ENCODE measurements around the gene TERB1.

The TERB1 gene

DNA sequence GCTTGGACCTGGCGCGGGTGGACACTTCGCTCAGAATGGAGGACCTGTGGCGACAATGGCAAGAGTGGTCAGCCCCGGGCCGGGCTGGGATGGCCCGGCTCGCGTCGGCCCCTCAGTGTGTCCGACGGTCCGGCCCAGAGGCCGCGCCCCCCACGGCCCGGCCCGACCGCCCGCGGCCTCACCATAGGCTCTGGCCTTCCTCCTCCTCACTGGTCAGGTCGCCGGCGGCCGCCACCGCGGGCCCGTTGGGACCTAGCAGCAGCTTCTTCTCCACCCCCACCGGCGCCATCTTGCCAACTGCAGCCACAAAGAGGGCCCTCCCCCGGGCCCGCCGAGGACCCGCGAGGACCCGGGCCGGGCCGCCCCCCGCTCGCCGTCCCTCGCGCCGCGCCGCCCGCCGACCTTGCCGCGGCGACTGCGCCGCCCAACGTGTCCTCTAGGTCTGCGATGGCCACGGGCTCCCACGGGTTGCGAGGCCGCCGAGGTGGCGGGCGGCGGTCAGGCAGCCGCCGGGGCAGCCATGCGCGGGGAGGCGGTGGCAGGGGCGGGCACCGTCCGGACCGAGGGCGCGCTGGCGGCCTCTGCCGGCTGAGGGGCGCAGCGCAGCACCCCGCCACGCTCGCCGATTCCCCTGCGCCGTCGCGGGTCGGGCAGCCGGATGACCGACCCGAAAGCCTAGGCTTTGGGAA is 49.9 kb downstream of the TERB1 start, which contains the start of gene DYNC1LI2 (continued):
- TF ChIP-seq ZNF677 (tag by site-specific recombination; IDR thresholded peaks at IDR 0.05) (peak; percentile 66; the same call in 1 of the 2 replicates), ZNF335 (tag by site-specific recombination; conservative IDR thresholded peaks at IDR 0.05) (peak; percentile 66; the same call in 1 of the 2 replicates)
- TF ChIP-seq, protein P1, sequence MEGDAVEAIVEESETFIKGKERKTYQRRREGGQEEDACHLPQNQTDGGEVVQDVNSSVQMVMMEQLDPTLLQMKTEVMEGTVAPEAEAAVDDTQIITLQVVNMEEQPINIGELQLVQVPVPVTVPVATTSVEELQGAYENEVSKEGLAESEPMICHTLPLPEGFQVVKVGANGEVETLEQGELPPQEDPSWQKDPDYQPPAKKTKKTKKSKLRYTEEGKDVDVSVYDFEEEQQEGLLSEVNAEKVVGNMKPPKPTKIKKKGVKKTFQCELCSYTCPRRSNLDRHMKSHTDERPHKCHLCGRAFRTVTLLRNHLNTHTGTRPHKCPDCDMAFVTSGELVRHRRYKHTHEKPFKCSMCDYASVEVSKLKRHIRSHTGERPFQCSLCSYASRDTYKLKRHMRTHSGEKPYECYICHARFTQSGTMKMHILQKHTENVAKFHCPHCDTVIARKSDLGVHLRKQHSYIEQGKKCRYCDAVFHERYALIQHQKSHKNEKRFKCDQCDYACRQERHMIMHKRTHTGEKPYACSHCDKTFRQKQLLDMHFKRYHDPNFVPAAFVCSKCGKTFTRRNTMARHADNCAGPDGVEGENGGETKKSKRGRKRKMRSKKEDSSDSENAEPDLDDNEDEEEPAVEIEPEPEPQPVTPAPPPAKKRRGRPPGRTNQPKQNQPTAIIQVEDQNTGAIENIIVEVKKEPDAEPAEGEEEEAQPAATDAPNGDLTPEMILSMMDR (tag by site-specific recombination; IDR thresholded peaks at IDR 0.05), result 0 out of 2 replicates have a peak, but pooled peaks have one; percentile 32

DNA sequence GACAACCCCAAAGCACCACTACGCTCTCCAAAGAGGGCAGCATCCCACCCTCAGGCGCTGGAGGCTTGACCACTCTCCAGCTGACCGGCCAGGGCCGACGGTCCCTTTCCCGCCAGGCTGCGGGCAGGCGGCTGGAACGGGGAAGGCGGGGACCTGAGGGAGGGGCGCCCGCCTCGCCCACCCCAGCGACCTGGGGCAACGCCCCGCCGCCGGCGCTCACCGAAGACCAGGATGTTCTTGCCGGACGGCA is 50.4 kb downstream of the TERB1 start:
- Histone ChIP-seq H3K27ac (ENCODE audit: extremely low read depth, low read depth, low read length) (peak overlapping the region; percentile 98; the same call in 1 of the 2 replicates), H3K4me3 (ENCODE audit: low read depth, low read length) (peak overlapping the region; percentile 87), H3K36me3 (ENCODE audit: control insufficient read depth in 2 of 2, insufficient read depth in 1 of 2, low read length in 2 of 2) (peaks cover 28 to 45% of the 10 kb centered on the region in 2 experiments; a peak in 2 of 3 replicates), H3K4me1 (ENCODE audit: control insufficient read depth, insufficient read depth, low read length) (peaks cover 6% of the 10 kb centered on the region), H3K9me3 (ENCODE audit: control insufficient read depth, insufficient read depth, low read depth, low read length) (no peaks in the 10 kb centered on the region)
- ChIA-PET CTCF (interaction anchor here (0.6 to 4.3 kb wide), 11 partner anchors 10 to 175 kb away, joined by 3 to 40 read pairs (median 10); partner anchors contain the start of gene NAE1), POLR2A (interaction anchor here (1.5 to 2.0 kb wide), 3 partner anchors 9 to 13 kb away, joined by 3 to 9 read pairs (median 3); no protein-coding TSS in a partner anchor)
- TF ChIP-seq KLF1 (tag by site-specific recombination; IDR thresholded peaks at IDR 0.05), result peak; percentile 94
- 0 out of 2 replicates have a peak, but pooled peaks have one; percentile 17 for TF ChIP-seq KLF7 (tag by site-specific recombination; IDR thresholded peaks at IDR 0.05; ENCODE audit: borderline replicate concordance)
- peak; percentile 32; the same call in 1 of the 2 replicates for TF ChIP-seq ZNF76 (tag by site-specific recombination; IDR thresholded peaks at IDR 0.05; ENCODE audit: borderline replicate concordance, low read depth)
- TF ChIP-seq ZNF292 (tag by site-specific recombination; IDR thresholded peaks at IDR 0.05; ENCODE audit: borderline replicate concordance, low read depth), result no peak
- TF ChIP-seq ZBTB20 (tag by site-specific recombination; IDR thresholded peaks at IDR 0.05), result no peak
- TF ChIP-seq ZNF670 (tag by site-specific recombination; IDR thresholded peaks at IDR 0.05; ENCODE audit: low read depth), result no peak
- 0 out of 2 replicates have a peak, but pooled peaks have one; percentile 38 for TF ChIP-seq ZNF777 (tag by site-specific recombination; IDR thresholded peaks at IDR 0.05; ENCODE audit: borderline replicate concordance)
- TF ChIP-seq ZNF138 (tag by site-specific recombination; IDR thresholded peaks at IDR 0.05; ENCODE audit: borderline replicate concordance), result no peak
- peak; percentile 71; the same call in 1 of the 2 replicates for TF ChIP-seq KLF8 (tag by site-specific recombination; IDR thresholded peaks at IDR 0.05)
- 0 out of 2 replicates have a peak, but pooled peaks have one; percentile 19 for TF ChIP-seq PBX3 (CRISPR knock-in tag; IDR thresholded peaks at IDR 0.05)
- peak; percentile 58; the same call in 1 of the 2 replicates for TF ChIP-seq PRDM10 (tag by site-specific recombination; IDR thresholded peaks at IDR 0.05)
- TF ChIP-seq SP2 (tag by site-specific recombination; IDR thresholded peaks at IDR 0.05), result 0 out of 2 replicates have a peak, but pooled peaks have one; percentile 34
- TF ChIP-seq ZNF335 (tag by site-specific recombination; conservative IDR thresholded peaks at IDR 0.05), result peak; percentile 85
- peak; percentile 69; the same call in 1 of the 2 replicates for TF ChIP-seq PATZ1 (tag by site-specific recombination; IDR thresholded peaks at IDR 0.05)
- TF ChIP-seq SP3 (tag by site-specific recombination; IDR thresholded peaks at IDR 0.05), result peak; percentile 75
- TF ChIP-seq EGR2 (tag by site-specific recombination; IDR thresholded peaks at IDR 0.05; ENCODE audit: low read depth), result no peak
- TF ChIP-seq ZFHX2 (tag by site-specific recombination; conservative IDR thresholded peaks at IDR 0.05), result 0 out of 2 replicates have a peak, but pooled peaks have one; percentile 21
- TF ChIP-seq, protein P2, sequence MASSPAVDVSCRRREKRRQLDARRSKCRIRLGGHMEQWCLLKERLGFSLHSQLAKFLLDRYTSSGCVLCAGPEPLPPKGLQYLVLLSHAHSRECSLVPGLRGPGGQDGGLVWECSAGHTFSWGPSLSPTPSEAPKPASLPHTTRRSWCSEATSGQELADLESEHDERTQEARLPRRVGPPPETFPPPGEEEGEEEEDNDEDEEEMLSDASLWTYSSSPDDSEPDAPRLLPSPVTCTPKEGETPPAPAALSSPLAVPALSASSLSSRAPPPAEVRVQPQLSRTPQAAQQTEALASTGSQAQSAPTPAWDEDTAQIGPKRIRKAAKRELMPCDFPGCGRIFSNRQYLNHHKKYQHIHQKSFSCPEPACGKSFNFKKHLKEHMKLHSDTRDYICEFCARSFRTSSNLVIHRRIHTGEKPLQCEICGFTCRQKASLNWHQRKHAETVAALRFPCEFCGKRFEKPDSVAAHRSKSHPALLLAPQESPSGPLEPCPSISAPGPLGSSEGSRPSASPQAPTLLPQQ (tag by site-specific recombination; IDR thresholded peaks at IDR 0.05), result 0 out of 2 replicates have a peak, but pooled peaks have one; percentile 17
- TF ChIP-seq, protein P3, sequence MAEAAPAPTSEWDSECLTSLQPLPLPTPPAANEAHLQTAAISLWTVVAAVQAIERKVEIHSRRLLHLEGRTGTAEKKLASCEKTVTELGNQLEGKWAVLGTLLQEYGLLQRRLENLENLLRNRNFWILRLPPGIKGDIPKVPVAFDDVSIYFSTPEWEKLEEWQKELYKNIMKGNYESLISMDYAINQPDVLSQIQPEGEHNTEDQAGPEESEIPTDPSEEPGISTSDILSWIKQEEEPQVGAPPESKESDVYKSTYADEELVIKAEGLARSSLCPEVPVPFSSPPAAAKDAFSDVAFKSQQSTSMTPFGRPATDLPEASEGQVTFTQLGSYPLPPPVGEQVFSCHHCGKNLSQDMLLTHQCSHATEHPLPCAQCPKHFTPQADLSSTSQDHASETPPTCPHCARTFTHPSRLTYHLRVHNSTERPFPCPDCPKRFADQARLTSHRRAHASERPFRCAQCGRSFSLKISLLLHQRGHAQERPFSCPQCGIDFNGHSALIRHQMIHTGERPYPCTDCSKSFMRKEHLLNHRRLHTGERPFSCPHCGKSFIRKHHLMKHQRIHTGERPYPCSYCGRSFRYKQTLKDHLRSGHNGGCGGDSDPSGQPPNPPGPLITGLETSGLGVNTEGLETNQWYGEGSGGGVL (tag by site-specific recombination; IDR thresholded peaks at IDR 0.05), result 0 out of 2 replicates have a peak, but pooled peaks have one; percentile 13
- peak; percentile 88 for TF ChIP-seq KLF9 (tag by site-specific recombination; IDR thresholded peaks at IDR 0.05; ENCODE audit: low read depth)

Data from HEK293 (cell line).